Measurements from ENCODE around the gene KIF19. TPM values are rescaled to one million over a fixed set of nuclear protein-coding genes. Genes with fewer than 3 reads are reported as not detected.

KIF19 gene
- total and polyA plus RNA-seq, 4 donors = 0.42 to 2.1 (median 0.83) TPM

DNA sequence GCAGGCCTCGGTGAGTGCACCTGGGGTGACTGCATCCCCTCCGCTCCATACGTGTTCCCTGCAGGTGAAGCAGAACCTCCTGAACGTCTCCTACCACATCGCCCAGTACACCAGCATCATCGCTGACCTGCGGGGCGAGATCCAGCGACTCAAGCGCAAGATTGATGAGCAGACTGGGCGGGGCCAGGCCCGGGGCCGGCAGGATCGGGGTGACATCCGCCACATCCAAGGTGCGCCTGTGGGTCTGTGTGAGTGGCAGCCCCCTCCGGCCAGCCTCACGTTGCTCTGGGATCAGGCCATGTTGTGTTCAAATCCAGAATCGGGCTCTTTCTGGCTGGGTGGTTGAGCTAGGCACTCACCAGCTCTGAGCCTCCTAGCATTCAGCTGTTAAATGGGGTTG is 23.1 kb downstream of the KIF19 start:
- 75% methylated on average over 19 of the region's 19 CpGs for WGBS

GRCh38 chr17:74350486-74350885 is 24.5 kb downstream of the KIF19 start:
- H3K9me3 ChIP-seq (ENCODE audit: control insufficient read depth in 4 of 4, low read length in 3 of 4) = no peaks in the 10 kb centered on the region
- no peak for TF ChIP-seq GABPA (IDR thresholded peaks at IDR 0.05 in 1 of 2, conservative IDR thresholded peaks at IDR 0.05 in 1 of 2)
- TF ChIP-seq FOXA2 (IDR thresholded peaks at IDR 0.05) = no peak
- no peak for TF ChIP-seq JUND (IDR thresholded peaks at IDR 0.05)
- TF ChIP-seq EGR1 (IDR thresholded peaks at IDR 0.05; ENCODE audit: low read depth in 2 of 2) = no peak
- TF ChIP-seq, protein P1, sequence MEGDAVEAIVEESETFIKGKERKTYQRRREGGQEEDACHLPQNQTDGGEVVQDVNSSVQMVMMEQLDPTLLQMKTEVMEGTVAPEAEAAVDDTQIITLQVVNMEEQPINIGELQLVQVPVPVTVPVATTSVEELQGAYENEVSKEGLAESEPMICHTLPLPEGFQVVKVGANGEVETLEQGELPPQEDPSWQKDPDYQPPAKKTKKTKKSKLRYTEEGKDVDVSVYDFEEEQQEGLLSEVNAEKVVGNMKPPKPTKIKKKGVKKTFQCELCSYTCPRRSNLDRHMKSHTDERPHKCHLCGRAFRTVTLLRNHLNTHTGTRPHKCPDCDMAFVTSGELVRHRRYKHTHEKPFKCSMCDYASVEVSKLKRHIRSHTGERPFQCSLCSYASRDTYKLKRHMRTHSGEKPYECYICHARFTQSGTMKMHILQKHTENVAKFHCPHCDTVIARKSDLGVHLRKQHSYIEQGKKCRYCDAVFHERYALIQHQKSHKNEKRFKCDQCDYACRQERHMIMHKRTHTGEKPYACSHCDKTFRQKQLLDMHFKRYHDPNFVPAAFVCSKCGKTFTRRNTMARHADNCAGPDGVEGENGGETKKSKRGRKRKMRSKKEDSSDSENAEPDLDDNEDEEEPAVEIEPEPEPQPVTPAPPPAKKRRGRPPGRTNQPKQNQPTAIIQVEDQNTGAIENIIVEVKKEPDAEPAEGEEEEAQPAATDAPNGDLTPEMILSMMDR (IDR thresholded peaks at IDR 0.05; ENCODE audit: low read depth, low read length, missing input control) = no peak
- TF ChIP-seq, protein P2, sequence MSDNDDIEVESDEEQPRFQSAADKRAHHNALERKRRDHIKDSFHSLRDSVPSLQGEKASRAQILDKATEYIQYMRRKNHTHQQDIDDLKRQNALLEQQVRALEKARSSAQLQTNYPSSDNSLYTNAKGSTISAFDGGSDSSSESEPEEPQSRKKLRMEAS (IDR thresholded peaks at IDR 0.05) = no peak
- TF ChIP-seq YY1 (IDR thresholded peaks at IDR 0.05) = no peak
- TF ChIP-seq RXRA (IDR thresholded peaks at IDR 0.05) = no peak
- no peak overlapping the region for H3K9ac ChIP-seq (ENCODE audit: low read depth in 1 of 2, low read length in 2 of 2)
- no peaks in the 10 kb centered on the region for H3K4me1 ChIP-seq (ENCODE audit: control insufficient read depth in 4 of 4, insufficient read depth in 4 of 4, low read length in 3 of 4)
- no peak overlapping the region for H3K4me3 ChIP-seq (ENCODE audit: low read depth in 1 of 3, low read length in 3 of 3)
- H3K27me3 ChIP-seq (ENCODE audit: control insufficient read depth in 4 of 4, insufficient read depth in 4 of 4, low read length in 3 of 4) = peaks cover 4 to 9% (median 6%) of the 10 kb centered on the region in 4 donors
- no peak overlapping the region for H3K27ac ChIP-seq (ENCODE audit: low read depth in 1 of 2, low read length in 2 of 2)
- WGBS = 75% methylated on average over 20 of the region's 20 CpGs
- DNase-seq (ENCODE audit: low spot score) = no peak
- H3K36me3 ChIP-seq (ENCODE audit: control insufficient read depth in 4 of 4, insufficient read depth in 3 of 4, low read depth in 1 of 4, low read length in 3 of 4) = no peaks in the 10 kb centered on the region

More for the DNA sequence above, 23.1 kb downstream of the KIF19 start:
- H3K9me3 ChIP-seq (ENCODE audit: control insufficient read depth in 4 of 4, low read length in 3 of 4) = no peaks in the 10 kb centered on the region
- DNase-seq (ENCODE audit: low spot score) = no peak
- no peaks in the 10 kb centered on the region for H3K36me3 ChIP-seq (ENCODE audit: control insufficient read depth in 4 of 4, insufficient read depth in 3 of 4, low read depth in 1 of 4, low read length in 3 of 4)
- peaks cover 0 to 13% (median 6%) of the 10 kb centered on the region in 4 donors for H3K27me3 ChIP-seq (ENCODE audit: control insufficient read depth in 4 of 4, insufficient read depth in 4 of 4, low read length in 3 of 4)
- TF ChIP-seq EGR1 (IDR thresholded peaks at IDR 0.05; ENCODE audit: low read depth in 2 of 2) = no peak
- no peak for TF ChIP-seq RXRA (IDR thresholded peaks at IDR 0.05)
- TF ChIP-seq YY1 (IDR thresholded peaks at IDR 0.05) = no peak
- H3K4me1 ChIP-seq (ENCODE audit: control insufficient read depth in 4 of 4, insufficient read depth in 4 of 4, low read length in 3 of 4) = peaks cover 0 to 2% (median 0%) of the 10 kb centered on the region in 4 donors
- no peak overlapping the region for H3K9ac ChIP-seq (ENCODE audit: low read depth in 1 of 2, low read length in 2 of 2)
- H3K27ac ChIP-seq (ENCODE audit: low read depth in 1 of 2, low read length in 2 of 2) = no peak overlapping the region
- no peak overlapping the region for H3K4me3 ChIP-seq (ENCODE audit: low read depth in 1 of 3, low read length in 3 of 3)

- Histone ChIP-seq H3K27me3 (ENCODE audit: control insufficient read depth in 4 of 4, insufficient read depth in 4 of 4, low read length in 3 of 4) (peaks cover 4 to 9% (median 7%) of the 10 kb centered on the region in 4 donors), H3K27ac (ENCODE audit: low read depth in 1 of 2, low read length in 2 of 2) (no peak overlapping the region), H3K9ac (ENCODE audit: low read depth in 1 of 2, low read length in 2 of 2) (no peak overlapping the region), H3K9me3 (ENCODE audit: control insufficient read depth in 4 of 4, low read length in 3 of 4) (no peaks in the 10 kb centered on the region), H3K4me3 (ENCODE audit: low read depth in 1 of 3, low read length in 3 of 3) (no peak overlapping the region), H3K4me1 (ENCODE audit: control insufficient read depth in 4 of 4, insufficient read depth in 4 of 4, low read length in 3 of 4) (peaks cover 0 to 2% (median under 1%) of the 10 kb centered on the region in 4 donors), H3K36me3 (ENCODE audit: control insufficient read depth in 4 of 4, insufficient read depth in 3 of 4, low read depth in 1 of 4, low read length in 3 of 4) (no peaks in the 10 kb centered on the region)
- TF ChIP-seq GABPA (IDR thresholded peaks at IDR 0.05 in 1 of 2, conservative IDR thresholded peaks at IDR 0.05 in 1 of 2) (no peak), YY1 (IDR thresholded peaks at IDR 0.05) (no peak), NR2F2 (IDR thresholded peaks at IDR 0.05) (no peak), RAD21 (IDR thresholded peaks at IDR 0.05) (no peak), ATF3 (IDR thresholded peaks at IDR 0.05) (no peak)
- TF ChIP-seq, protein P2 (IDR thresholded peaks at IDR 0.05) = no peak
- WGBS = 11% methylated on average over 55 of the region's 55 CpGs
- no peak for DNase-seq (ENCODE audit: low spot score)
Measured at GRCh38 chr17:74351552-74352210, 25.7 kb downstream of the KIF19 start.

All from liver (tissue), 9 donors.